Effector memory CD4-positive, alpha-beta T cell (primary cell): ENCODE measurements around the gene SPSB2.

Experiments
- DNase-seq, 3 donors: peaks; one replicate each; pipeline ENCODE4 v3.0.0-alpha.2; 2020
- H3K27ac ChIP-seq: 2 replicates; pipeline ENCODE4 v1.7.0; 2013; ENCODE audit warnings: mild to moderate bottlenecking, low read length, moderate library complexity; ENCODE audit not compliant: insufficient read depth, poor library complexity, severe bottlenecking
- H3K27me3 ChIP-seq: replicated peaks from 2 replicates; pipeline ENCODE4 v1.7.0; 2013; ENCODE audit warnings: mild to moderate bottlenecking, low read length; ENCODE audit not compliant: insufficient read depth, control insufficient read depth, poor library complexity, severe bottlenecking
- H3K36me3 ChIP-seq: 2 replicates; pipeline ENCODE4 v1.7.0; 2013; ENCODE audit warnings: mild to moderate bottlenecking, low read length, moderate library complexity; ENCODE audit not compliant: control insufficient read depth, insufficient read depth
- H3K4me1 ChIP-seq: 2 replicates; pipeline ENCODE4 v1.7.0; 2013; ENCODE audit warnings: low read length, mild to moderate bottlenecking; ENCODE audit not compliant: control insufficient read depth, insufficient read depth, poor library complexity, severe bottlenecking
- H3K4me3 ChIP-seq: 2 replicates; pipeline ENCODE4 v1.7.0; 2013; ENCODE audit warnings: low read length, low read depth, mild to moderate bottlenecking; ENCODE audit not compliant: insufficient read depth, poor library complexity, severe bottlenecking
- H3K9me3 ChIP-seq: 2 replicates; pipeline ENCODE4 v1.7.0; 2013; ENCODE audit warnings: mild to moderate bottlenecking, low read length, moderate library complexity; ENCODE audit not compliant: control insufficient read depth

The SPSB2 gene

DNA sequence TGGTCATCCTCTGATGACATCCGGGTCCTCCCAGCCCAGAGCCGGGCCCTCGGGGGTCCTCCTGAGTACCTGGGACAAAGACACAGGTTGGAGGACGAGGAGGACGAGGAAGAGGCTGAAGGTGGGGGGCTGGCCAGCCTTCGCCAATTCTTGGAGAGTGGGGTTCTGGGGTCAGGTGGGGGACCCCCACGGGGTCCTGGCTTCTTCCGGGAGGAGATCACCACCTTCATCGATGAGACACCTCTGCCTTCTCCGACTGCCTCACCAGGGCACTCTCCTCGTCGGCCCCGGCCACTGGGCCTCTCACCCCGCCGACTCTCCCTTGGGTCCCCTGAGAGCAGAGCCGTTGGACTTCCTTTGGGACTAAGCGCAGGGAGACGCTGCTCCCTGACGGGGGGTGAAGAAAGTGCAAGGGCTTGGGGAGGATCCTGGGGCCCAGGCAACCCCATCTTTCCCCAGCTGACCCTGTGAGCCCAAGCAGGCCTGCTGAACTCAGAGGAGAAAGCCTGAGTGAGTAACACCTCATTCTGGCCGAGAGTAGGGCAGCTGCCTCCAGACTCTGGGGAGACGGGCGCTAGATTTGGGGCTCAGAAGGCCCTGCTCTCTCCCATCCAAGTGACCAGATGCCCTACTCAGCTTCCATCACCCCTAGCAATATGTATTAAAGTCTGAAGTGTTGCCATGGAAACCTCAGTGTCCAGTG is 46.2 kb downstream of the SPSB2 start:
- peaks cover 7% of the 10 kb centered on the region for H3K27me3 ChIP-seq
- no peak overlapping the region for H3K4me3 ChIP-seq
- H3K36me3 ChIP-seq = no peaks in the 10 kb centered on the region
- H3K27ac ChIP-seq = no peak overlapping the region
- H3K9me3 ChIP-seq = no peaks in the 10 kb centered on the region
- DNase-seq = no peak
- peaks cover 10% of the 10 kb centered on the region for H3K4me1 ChIP-seq

DNA sequence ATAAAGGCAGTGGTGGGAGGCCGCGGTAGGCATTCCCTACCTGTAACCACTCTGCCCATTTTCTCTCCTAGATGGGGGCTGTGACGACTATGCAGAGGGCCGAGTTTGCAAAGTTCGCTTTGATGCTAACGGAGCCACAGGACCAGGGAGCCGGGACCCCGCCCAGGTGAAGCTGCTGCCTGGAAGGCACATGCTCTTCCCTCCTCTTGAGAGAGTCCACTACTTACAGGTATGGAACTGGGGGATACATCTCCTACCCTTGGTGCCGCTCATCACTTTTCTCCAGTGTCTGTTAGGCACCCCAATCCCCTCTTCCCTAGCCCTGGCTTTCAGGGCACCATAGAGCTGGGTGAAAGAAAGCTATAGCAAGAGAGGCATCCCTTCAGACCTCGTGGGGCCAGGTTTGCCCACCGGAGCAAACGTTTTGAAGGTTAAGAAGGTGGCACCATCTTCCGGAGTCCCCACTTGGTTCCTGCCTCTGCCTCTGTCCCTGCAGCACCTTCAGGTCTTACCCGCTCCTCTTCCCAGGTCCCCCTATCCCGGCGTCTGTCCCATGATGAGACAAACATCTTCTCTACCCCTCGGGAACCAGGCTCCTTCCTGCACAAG is 46.9 kb downstream of the SPSB2 start:
- DNase-seq = no peak
- no peak overlapping the region for H3K27ac ChIP-seq
- H3K27me3 ChIP-seq = peaks cover 7% of the 10 kb centered on the region
- H3K9me3 ChIP-seq = no peaks in the 10 kb centered on the region
- H3K4me1 ChIP-seq = peaks cover 16% of the 10 kb centered on the region
- H3K36me3 ChIP-seq = no peaks in the 10 kb centered on the region
- H3K4me3 ChIP-seq = no peak overlapping the region

DNA sequence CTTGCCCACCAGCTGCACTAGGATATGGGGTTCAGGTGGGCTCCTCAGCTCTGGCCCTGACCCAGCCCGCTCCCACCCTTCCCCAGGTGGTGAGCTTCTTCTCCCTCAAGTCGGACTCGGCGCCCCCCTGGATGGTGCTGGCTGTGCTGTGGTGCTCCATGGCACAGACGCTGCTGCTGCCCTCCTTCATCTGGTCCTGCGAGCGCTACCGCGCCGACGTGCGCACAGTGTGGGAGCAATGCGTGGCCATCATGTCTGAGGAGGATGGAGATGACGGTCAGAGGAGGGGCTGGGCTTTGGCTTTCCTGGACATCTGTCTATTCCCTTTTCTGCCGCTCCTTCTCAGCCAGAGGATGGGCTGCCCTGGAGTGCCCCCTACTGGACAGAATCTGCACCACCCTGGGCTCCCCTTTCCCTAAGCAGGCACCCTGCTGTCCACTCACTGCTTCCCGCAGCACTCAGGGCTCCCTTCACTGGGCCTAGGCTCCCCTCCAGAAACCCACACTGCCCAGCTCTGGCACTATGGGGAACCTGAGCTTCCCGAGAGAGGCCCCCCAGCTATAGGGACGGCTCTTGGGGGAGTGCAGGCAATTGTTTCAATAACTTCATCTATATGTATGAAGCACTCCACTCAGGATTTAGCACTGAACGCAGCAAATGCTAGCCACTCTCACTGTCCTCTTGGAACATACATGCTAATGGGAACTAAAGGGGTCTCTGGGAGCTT is 47.5 kb downstream of the SPSB2 start:
- H3K4me1 ChIP-seq = peaks cover 18% of the 10 kb centered on the region
- no peaks in the 10 kb centered on the region for H3K36me3 ChIP-seq
- H3K4me3 ChIP-seq = no peak overlapping the region
- H3K9me3 ChIP-seq = no peaks in the 10 kb centered on the region
- DNase-seq = peak; percentile 64 to 74 (median 67)
- no peak overlapping the region for H3K27ac ChIP-seq
- H3K27me3 ChIP-seq = peaks cover 7% of the 10 kb centered on the region

DNA sequence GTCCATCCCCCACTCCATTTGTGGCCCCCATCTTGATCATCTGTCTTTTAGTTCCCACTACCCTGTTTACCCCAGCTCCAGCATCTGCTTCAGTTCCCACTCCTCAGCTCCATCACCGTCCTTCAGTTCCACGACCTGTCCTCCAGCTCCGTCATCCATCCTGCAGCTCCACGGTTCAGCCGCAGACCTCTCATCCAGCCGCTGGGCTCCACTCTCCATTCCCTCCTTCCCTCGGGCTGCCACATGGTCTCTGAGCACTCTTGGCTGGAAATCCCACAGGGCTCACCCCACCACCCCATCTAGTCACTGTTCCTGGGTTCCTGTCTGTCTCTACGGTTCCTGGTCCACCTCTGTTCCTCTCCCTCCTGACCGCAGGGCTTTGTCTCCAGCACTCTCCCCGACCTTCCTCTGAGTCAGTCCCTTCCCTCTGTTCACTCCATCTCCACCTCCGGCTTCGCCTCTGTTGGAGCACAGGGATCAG is 48.2 kb downstream of the SPSB2 start:
- H3K27me3 ChIP-seq = peaks cover 7% of the 10 kb centered on the region
- H3K4me3 ChIP-seq = no peak overlapping the region

DNA sequence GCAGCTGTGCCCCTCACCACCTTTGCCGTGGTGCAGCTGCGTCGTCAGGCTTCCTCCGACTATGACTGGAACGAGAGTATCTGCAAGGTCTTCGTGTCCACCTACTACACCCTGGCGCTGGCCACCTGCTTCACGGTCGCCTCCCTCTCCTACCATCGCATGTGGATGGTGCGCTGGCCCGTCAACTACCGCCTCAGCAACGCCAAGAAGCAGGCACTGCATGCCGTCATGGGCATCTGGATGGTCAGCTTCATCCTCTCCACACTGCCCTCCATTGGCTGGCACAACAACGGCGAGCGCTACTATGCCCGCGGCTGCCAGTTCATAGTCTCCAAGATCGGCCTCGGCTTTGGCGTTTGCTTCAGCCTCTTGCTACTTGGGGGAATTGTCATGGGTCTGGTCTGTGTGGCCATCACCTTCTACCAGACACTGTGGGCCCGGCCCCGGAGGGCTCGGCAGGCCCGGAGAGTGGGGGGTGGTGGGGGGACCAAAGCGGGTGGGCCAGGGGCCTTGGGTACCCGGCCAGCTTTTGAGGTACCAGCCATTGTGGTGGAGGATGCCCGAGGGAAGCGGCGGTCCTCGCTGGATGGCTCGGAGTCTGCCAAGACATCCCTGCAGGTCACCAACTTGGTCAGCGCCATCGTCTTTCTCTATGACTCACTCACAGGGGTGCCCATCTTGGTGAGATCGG is 48.9 kb downstream of the SPSB2 start:
- Histone ChIP-seq H3K4me1 (peaks cover 14% of the 10 kb centered on the region), H3K27ac (no peak overlapping the region), H3K36me3 (peaks cover 7% of the 10 kb centered on the region), H3K9me3 (no peaks in the 10 kb centered on the region), H3K4me3 (no peak overlapping the region), H3K27me3 (peaks cover 7% of the 10 kb centered on the region)
- DNase-seq = no peak

More for the DNA sequence above, 48.2 kb downstream of the SPSB2 start:
- Histone ChIP-seq H3K27ac (no peak overlapping the region), H3K36me3 (peaks cover under 1% of the 10 kb centered on the region), H3K4me1 (peaks cover 18% of the 10 kb centered on the region), H3K9me3 (no peaks in the 10 kb centered on the region)
- DNase-seq = no peak

DNA sequence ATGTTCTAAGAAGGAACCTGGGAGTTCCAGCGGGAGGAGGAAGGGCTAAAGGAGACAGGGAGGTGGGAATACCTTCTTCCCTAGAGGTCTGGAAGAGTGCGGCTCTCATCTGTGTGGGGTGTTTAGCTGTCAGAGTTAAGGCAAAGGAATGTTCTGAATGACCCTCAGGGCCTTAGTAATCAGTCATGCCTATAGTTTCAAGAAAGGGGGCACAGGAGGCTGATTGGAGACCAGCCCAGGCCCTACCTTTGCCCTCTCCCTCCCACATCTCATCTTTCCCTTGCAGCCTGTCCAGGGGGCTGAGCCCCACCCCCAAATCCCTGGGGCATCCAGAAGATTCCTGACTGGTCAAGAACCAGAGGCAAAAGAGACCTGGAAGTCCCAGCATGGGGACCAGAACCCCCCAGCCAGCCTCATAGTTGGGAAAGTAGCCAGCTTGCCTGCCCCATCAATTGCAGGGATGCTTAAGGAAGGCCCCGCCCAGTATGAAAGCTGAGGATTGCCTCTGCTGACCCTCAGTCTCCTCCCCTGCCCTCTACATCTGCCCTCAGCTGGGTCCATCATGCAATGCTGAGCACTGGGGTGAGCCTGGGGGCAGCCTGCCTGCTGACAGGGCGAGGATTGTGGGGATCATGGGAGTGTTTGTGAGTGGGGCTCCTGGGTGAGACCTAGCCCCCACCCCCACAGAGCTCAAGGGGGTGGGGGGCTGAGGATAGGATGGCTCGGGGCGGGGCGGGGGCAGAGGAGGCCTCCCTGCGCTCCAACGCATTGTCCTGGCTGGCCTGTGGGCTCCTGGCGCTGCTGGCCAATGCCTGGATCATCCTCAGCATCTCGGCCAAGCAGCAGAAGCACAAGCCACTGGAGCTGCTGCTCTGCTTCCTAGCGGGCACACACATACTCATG is 49.7 kb downstream of the SPSB2 start:
- no peak for DNase-seq
- Histone ChIP-seq H3K27ac (no peak overlapping the region), H3K27me3 (peaks cover 7% of the 10 kb centered on the region)

DNA sequence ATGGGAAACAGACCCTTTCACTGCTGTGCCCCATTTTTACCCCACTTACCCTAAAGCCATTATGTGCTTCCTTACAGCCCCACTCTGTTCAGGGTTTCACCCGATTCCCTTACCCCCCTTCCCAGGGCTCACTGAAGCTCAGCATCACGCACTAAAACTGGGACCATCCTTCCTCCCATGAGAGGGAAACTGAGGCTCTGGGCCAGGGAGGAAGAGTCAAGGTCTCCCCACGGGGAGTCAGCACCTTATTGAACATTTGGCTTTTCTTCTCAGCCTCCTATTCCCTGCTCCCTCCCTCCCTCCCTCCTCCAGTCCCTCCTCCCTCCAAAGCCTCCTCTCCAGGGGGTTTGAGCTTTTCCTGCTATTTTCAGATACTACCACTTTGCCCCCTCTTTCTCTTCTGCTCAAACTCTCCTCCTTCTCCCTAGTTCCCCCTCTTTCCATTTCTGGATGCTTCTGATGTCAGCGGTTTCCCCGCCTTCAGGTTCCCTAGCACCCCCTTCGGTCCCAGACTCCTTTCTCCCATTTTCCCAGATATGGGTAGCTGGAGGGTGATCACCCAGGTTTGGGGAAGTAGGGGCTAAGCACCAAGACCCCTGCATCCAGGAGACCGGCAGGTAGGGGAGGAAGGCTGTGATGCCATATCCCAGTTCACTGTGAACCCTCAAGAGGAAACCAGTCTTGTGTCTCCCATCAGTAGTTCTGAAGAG is 50.5 kb downstream of the SPSB2 start:
- Histone ChIP-seq H3K4me1 (peaks cover 10% of the 10 kb centered on the region), H3K27ac (no peak overlapping the region), H3K36me3 (peaks cover 24% of the 10 kb centered on the region), H3K4me3 (no peak overlapping the region), H3K9me3 (no peaks in the 10 kb centered on the region), H3K27me3 (peaks cover 6% of the 10 kb centered on the region)
- DNase-seq = no peak

More for the DNA sequence above, 49.7 kb downstream of the SPSB2 start:
- H3K9me3 ChIP-seq = no peaks in the 10 kb centered on the region
- H3K4me1 ChIP-seq = peaks cover 10% of the 10 kb centered on the region
- H3K36me3 ChIP-seq = peaks cover 15% of the 10 kb centered on the region
- no peak overlapping the region for H3K4me3 ChIP-seq

DNA sequence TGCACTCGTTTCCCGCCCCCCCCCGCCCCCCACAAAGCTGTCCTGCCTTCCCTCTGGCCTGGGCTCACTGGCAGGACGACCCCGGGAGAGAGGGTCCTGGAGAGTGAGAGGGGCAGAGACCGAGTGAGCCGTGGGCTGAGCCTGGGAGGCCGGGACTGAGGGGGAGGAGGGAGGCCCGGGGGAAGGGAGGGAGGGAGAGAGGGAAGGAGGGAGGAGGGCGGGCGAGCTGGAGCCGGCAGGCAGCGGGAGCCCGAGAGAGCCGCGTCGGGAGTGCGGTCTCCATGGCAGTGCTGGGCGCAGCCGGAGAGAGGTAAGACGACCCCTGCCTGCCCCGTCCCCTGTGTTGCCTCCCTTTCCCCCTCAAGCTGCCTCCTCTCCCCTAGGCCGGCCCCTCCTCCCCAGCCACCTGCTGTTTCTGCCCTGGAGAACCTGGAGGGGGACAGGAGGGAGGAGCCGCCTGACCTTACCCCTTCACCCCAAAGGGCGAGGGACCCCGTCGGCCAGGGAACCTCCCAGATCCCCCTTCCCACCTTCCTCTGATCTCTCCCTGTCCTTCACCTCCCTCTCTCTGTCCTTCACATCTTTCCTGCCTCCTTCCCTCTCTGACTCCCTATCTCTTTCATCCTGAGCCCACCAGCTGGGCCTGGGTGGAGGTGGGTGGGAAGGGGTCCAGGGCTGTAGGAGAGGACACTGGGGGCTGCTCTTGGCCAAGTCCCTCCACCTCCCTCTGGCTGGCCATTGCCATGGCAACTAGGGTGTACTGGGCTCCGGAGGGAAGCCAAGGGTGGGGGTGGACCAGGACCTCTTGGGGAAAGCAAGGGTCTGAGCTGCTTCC is 51.3 kb downstream of the SPSB2 start, which contains the start of gene GPR162:
GPR162 (plus strand) TSS at position 231 of the 835 bp plus-strand sequence. CDS start 2,078 bp downstream, outside the sequence.
- H3K27ac ChIP-seq = no peak within 1 kb of the TSS
- H3K27me3 ChIP-seq = no peaks in the 10 kb centered on the region
- no peaks in the 10 kb centered on the region for H3K9me3 ChIP-seq
- no peak for DNase-seq
- H3K4me1 ChIP-seq = peaks cover 10% of the 10 kb centered on the region
- peaks cover 32% of the 10 kb centered on the region for H3K36me3 ChIP-seq
- peak within 1 kb of the TSS; percentile 14 for H3K4me3 ChIP-seq
